Activated CD8-positive, alpha-beta T cell treated with anti-CD3 and anti-CD28 coated beads for 36 hours (primary cell): ENCODE data around the gene CLTB. TPM values are rescaled to one million over a fixed set of nuclear protein-coding genes. Genes with fewer than 3 reads are reported as not detected.

Source experiments
- ATAC-seq: fragments of 200-7000 bp; cut with Tn5 transposase; one replicate; pipeline ENCODE4 v1.10.0; 2021; ENCODE audit warnings: mild to moderate bottlenecking, moderate library complexity
- CTCF ChIA-PET: fragments of 350-600 bp; sonication (Branson Sonifier 250); formaldehyde crosslinking; loops from one replicate; lab custom pipeline; 2021; ENCODE audit warnings: antibody characterized with exemption; lab: Charles Lee
- POLR2A ChIA-PET: fragments of 350-600 bp; sonication (Branson Sonifier 250); formaldehyde crosslinking; loops from one replicate; lab custom pipeline; 2021; ENCODE audit warnings: antibody characterized with exemption; lab: Charles Lee
- DNase-seq: peaks from one replicate; pipeline ENCODE4 v3.0.0-alpha.2; 2020
- H3K27ac Mint-ChIP-seq: one replicate; pipeline ENCODE4 v1.8.0; 2021; ENCODE audit warnings: mild to moderate bottlenecking, mixed read lengths
- H3K27me3 Mint-ChIP-seq: one replicate; pipeline ENCODE4 v1.8.0; 2021; ENCODE audit warnings: mixed read lengths
- H3K36me3 Mint-ChIP-seq: one replicate; pipeline ENCODE4 v1.8.0; 2021; ENCODE audit warnings: low read depth, mixed read lengths
- H3K4me1 Mint-ChIP-seq: one replicate; pipeline ENCODE4 v1.8.0; 2021; ENCODE audit warnings: low read depth, mixed read lengths
- H3K4me3 Mint-ChIP-seq: one replicate; pipeline ENCODE4 v1.8.0; 2021; ENCODE audit warnings: mild to moderate bottlenecking, moderate library complexity, mixed read lengths
- H3K9me3 Mint-ChIP-seq: one replicate; pipeline ENCODE4 v1.8.0; 2021; ENCODE audit warnings: mixed read lengths
- intact Hi-C: fragments of 100-400 bp; cut with micrococcal nuclease; formaldehyde crosslinking; loops from one replicate; pipeline ENCODE4 v1.10.0; 2022
- microRNA-seq: library from miRNA; unstranded; fragments of <30 nt; microRNA quantifications from one replicate; pipeline ENCODE4 v1.2.0, GENCODE V29; 2022; ENCODE audit warnings: borderline microRNAs expressed, borderline replicate concordance
- total RNA-seq, 2 experiments: library from RNA; stranded (reverse); gene quantifications; one replicate each; pipeline ENCODE4 v1.2.3, GENCODE V29; 2021
- TF ChIP-seq, protein P1 (sequence below): fragments of 200-600 bp; IDR thresholded peaks from one replicate; pipeline ENCODE4 v1.8.0; 2022; ENCODE audit warnings: antibody characterized with exemption, mild to moderate bottlenecking

CLTB gene
- total RNA-seq, 2 experiments from 2014 or later, result 48.2 to 48.6 TPM

DNA sequence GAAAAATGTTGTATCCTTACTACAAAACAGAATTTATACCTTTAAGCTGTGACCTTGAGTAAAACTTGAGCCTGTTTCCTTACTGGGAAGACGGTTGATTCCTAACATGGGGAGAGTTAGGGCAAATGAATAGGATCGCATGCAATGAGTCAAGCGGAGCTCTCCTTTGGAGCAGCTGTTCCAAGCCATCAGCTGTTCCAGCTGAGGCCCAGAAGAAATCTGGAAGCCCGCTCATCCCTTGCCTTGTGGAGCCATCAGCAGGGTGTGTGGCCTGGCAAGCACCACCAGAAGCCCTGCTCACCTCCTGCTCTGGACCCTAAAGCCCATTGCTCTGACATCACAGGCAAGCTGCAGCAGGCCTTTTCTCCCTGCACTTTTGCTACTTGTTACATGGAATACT lies 62.8 kb downstream of the CLTB start:
- H3K4me1 Mint-ChIP-seq, result peaks cover 30% of the 10 kb centered on the region
- H3K27me3 Mint-ChIP-seq, result no peaks in the 10 kb centered on the region

DNA sequence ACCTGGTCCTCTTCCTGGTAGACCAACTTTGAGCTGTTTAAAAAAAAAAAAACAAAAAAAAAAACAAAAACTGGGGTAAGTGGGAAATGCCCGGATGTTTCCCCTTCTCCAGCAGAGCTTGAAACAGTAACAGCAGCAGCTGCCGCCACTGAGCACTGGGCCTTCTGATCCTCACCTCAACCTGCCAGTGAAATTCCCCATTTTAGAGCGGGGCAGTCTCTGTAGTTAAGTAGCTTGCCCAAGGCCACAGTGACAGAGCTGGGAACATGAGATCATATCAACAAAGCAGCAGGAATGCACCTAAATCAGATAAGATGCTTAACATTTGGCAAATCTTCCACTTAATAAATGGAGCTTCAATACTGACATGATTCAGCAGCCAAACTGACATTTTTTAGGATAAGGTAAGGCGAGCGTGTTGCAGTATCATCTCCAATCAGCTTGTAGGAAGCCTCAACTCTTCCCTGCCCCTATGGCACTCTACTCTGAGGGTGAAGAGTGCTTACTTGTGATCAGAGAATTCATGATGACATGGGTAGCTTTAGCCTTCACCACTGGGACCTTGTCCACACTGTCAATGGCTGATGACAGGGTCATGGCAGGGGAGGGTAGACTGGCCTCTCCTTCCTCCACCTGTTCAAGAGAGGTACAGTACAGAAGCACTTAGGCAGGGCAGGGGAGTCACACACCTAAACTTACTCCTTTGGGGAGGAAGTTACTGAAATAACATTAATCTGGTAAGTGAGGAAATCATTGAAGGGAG lies 64.0 kb downstream of the CLTB start:
- no peaks in the 10 kb centered on the region for H3K9me3 Mint-ChIP-seq
- peak overlapping the region; percentile 8 for H3K27ac Mint-ChIP-seq
- CTCF ChIA-PET, result interaction anchor here (1.1 to 1.8 kb wide), 2 partner anchors 9 to 10 kb away, joined by 3 to 5 read pairs; partner anchors contain the start of gene KIAA1191
- H3K4me3 Mint-ChIP-seq, result no peak overlapping the region
- ATAC-seq (no peak), DNase-seq (no peak)
- intact Hi-C loops, result no loop called here
- POLR2A ChIA-PET, result interaction anchor here (1.3 to 1.9 kb wide), 2 partner anchors 10 kb away, joined by 4 read pairs; partner anchors contain the start of gene KIAA1191
- peaks cover 20% of the 10 kb centered on the region for H3K4me1 Mint-ChIP-seq
- TF ChIP-seq, protein P1, sequence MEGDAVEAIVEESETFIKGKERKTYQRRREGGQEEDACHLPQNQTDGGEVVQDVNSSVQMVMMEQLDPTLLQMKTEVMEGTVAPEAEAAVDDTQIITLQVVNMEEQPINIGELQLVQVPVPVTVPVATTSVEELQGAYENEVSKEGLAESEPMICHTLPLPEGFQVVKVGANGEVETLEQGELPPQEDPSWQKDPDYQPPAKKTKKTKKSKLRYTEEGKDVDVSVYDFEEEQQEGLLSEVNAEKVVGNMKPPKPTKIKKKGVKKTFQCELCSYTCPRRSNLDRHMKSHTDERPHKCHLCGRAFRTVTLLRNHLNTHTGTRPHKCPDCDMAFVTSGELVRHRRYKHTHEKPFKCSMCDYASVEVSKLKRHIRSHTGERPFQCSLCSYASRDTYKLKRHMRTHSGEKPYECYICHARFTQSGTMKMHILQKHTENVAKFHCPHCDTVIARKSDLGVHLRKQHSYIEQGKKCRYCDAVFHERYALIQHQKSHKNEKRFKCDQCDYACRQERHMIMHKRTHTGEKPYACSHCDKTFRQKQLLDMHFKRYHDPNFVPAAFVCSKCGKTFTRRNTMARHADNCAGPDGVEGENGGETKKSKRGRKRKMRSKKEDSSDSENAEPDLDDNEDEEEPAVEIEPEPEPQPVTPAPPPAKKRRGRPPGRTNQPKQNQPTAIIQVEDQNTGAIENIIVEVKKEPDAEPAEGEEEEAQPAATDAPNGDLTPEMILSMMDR, result no peak
- H3K36me3 Mint-ChIP-seq, result peaks cover 50% of the 10 kb centered on the region
- H3K27me3 Mint-ChIP-seq, result no peaks in the 10 kb centered on the region

More for the DNA sequence above, 62.8 kb downstream of the CLTB start:
- intact Hi-C loops, result no loop called here
- no peaks in the 10 kb centered on the region for H3K9me3 Mint-ChIP-seq
- ATAC-seq, result no peak
- TF ChIP-seq, protein P1, result no peak
- H3K27ac Mint-ChIP-seq, result no peak overlapping the region
- DNase-seq, result no peak
- ChIA-PET POLR2A (no interaction called here), CTCF (interaction anchor here (1.8 kb wide), 1 partner anchor 8 kb away, joined by 5 read pairs; the partner anchor contains the start of gene KIAA1191)
- H3K4me3 Mint-ChIP-seq, result no peak overlapping the region
- peaks cover 49% of the 10 kb centered on the region for H3K36me3 Mint-ChIP-seq

DNA sequence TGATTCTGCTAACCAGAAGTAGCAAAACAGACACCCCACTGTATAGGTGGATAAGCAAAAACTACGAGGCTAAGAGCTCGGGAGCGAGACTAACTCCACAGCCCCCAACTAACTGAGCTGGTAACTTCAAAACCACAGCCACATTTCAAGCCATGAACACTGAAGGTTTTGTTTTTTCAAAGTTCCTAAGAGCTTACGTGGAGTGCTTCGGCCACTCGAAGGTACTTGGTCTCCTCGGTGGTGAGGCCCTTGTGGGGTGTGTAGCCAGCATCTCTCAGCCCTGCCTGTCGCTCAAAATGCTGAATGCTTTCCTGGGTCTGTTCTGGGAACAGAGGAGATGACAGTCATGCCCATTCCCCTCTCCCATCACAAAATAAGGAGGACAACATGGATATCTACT lies 65.9 kb downstream of the CLTB start:
- Mint-ChIP-seq H3K27ac (peak overlapping the region; percentile 22), H3K9me3 (no peaks in the 10 kb centered on the region), H3K36me3 (peaks cover 44% of the 10 kb centered on the region), H3K27me3 (no peaks in the 10 kb centered on the region), H3K4me3 (no peak overlapping the region), H3K4me1 (peaks cover 15% of the 10 kb centered on the region)
- ChIA-PET POLR2A (interaction anchor here (0.7 to 1.1 kb wide), 2 partner anchors 9 to 11 kb away, joined by 3 to 4 read pairs; partner anchors contain the start of gene KIAA1191), CTCF (interaction anchor here (1.0 kb wide), 1 partner anchor 30 kb away, joined by 4 read pairs; no protein-coding TSS in a partner anchor)
- TF ChIP-seq, protein P1, result no peak
- intact Hi-C loops, result no loop called here
- ATAC-seq (no peak), DNase-seq (no peak)

DNA sequence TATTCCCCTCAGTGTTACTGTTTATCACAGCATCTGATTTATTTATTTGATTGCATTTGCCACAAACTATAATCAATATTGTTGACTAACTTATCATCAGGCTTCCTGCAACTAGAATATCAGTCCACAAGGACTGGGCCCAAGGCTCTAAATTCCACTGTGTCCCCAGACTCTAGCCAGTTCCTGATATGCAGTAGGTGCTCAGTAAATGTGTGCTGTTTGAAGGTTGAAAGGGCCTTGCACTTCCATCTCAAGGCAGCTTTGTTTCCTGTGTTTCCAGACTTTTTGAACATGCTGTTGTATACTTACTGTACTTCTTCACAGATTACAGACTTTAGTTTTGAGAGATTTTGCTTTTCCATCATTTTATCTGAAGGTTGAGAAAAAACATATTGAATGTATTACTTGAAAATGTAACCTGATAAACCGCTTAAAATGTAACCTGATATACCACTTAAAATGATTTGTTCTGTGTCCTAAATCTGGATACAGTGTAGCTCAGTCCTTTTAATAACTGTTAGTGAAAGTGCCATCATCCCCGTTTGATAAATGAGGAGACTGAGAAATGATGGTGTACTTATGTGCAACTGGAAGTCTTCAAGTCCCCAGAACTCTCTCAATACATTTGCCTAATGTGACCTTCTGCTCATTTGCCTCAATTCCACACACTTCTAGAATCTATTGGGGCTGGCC lies 73.4 kb downstream of the CLTB start:
- peaks cover 7% of the 10 kb centered on the region for H3K36me3 Mint-ChIP-seq
- no peak for DNase-seq
- ATAC-seq, result no peak
- intact Hi-C loops, result no loop called here
- TF ChIP-seq, protein P1, result no peak
- H3K4me1 Mint-ChIP-seq, result no peaks in the 10 kb centered on the region
- H3K4me3 Mint-ChIP-seq, result no peak overlapping the region
- ChIA-PET CTCF (interaction anchor here (0.9 kb wide), 1 partner anchor 10 kb away, joined by 3 read pairs; no protein-coding TSS in a partner anchor), POLR2A (interaction anchor here (1.1 to 1.5 kb wide), 2 partner anchors 9 to 18 kb away, joined by 3 to 4 read pairs; no protein-coding TSS in a partner anchor)
- H3K27ac Mint-ChIP-seq, result no peak overlapping the region
- no peaks in the 10 kb centered on the region for H3K27me3 Mint-ChIP-seq
- no peaks in the 10 kb centered on the region for H3K9me3 Mint-ChIP-seq

Small RNA genes within 50 kb of the gene (microRNA-seq; reads per million reads assigned to microRNA genes)
- 5.4 reads per million, percentile 22 among the genes with 10 or more reads in this experiment for gene MIR1271

Other genes with a start within 250 kb of the CLTB start
- 10 to 100 TPM; 21.5 to 21.9 TPM for gene SIMC1, start 178.1 kb downstream of the CLTB start, total RNA-seq
- 10 to 100 TPM; 39.4 to 40.8 TPM for gene KIAA1191, start 54.8 kb downstream of the CLTB start, total RNA-seq
- gene ARL10, start 51.1 kb downstream of the CLTB start, total RNA-seq, result 10 to 100 TPM; 15.6 to 17.0 TPM
- 10 to 100 TPM; 71.8 to 75.1 TPM for gene NOP16, start 27.9 kb downstream of the CLTB start, total RNA-seq
- 100 to 1,000 TPM; 118 to 120 TPM for gene HIGD2A, start 27.8 kb downstream of the CLTB start, total RNA-seq
- 10 to 100 TPM; 32.6 to 33.0 TPM for gene FAF2, start 31.8 kb upstream of the CLTB start, total RNA-seq
- 10 to 100 TPM; 55.3 to 62.7 TPM for gene RNF44, start 120.9 kb upstream of the CLTB start, total RNA-seq
- under 1 TPM; 0.23 to 0.47 TPM for gene CDHR2, start 132.8 kb upstream of the CLTB start, total RNA-seq
- gene GPRIN1, start 193.6 kb upstream of the CLTB start, total RNA-seq, result 1 to 10 TPM; 1.6 to 2.0 TPM
- gene SNCB, start 214.0 kb upstream of the CLTB start, total RNA-seq, result under 1 TPM; 0.69 to 0.79 TPM
- not detected for gene EIF4E1B, start 214.1 kb upstream of the CLTB start, total RNA-seq
- gene TSPAN17, start 230.9 kb upstream of the CLTB start, total RNA-seq, result 10 to 100 TPM; 24.6 to 26.3 TPM